Midbrain (tissue), 1 donor: ENCODE data around the gene FLNA.

Experiments used
- DNase-seq: peaks from one replicate; lab custom pipeline; 2025; lab: John Stamatoyannopoulos, UW

FLNA gene

DNA sequence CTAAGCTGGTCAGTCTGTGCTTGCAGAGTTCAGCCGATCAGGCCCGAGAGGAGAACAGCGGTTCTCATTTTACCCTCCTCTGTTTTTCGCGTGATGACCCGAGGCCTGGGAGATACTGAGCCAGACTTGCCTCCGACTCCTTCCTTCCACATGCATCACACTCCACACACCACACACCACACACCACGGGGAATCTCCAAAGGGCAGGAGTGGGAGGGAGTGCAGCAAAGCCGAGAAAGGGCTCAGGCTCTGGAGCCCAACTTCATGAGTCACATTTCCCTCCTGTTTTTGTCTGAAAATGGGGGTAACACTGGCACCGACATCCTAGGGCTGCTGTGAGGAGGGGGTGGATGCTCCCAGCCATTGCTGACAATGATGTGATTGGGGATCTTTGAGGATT lies 39.9 kb downstream of the FLNA start:
- DNase-seq: no peak

DNA sequence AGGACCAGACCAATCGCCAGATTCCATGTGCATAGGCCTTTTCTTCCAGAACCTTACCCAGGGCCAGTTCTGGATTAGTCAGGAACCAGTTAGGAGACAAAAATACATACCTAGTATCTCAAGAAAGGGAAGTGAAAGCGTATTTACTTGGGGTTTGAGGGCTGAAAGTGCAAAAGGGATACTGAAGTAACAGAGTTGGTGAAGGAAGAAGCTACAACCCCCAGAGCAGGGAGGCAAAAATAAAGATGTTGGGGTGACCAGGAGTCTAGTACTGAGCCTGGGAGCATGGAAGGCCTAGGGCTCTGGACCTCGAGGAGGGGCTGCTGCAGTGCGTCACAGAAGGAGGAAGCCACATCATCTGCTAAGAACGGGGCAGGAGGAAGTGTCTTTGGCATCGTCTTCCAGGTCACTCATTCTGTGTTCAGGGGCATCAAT lies 40.6 kb downstream of the FLNA start:
- no peak for DNase-seq

DNA sequence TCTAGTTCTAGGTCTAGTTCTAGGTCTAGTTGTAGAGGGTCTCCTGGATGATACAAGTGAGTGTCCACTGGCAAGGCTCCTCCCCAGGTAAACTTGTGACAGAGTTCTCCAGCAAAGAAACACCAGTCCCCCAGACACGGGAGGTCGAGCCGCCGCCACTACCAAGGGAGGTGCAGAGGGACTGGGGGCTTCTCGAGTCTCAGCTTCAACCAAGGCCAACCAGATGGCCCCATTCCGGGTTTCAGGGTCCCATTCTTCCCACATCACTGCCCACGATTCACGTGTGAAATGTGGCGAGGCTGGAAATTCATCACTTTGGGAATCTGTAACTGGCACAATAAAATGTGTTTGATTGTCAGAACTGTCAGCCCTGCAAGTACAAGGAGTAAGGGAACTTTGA lies 41.3 kb downstream of the FLNA start:
- no peak for DNase-seq

DNA sequence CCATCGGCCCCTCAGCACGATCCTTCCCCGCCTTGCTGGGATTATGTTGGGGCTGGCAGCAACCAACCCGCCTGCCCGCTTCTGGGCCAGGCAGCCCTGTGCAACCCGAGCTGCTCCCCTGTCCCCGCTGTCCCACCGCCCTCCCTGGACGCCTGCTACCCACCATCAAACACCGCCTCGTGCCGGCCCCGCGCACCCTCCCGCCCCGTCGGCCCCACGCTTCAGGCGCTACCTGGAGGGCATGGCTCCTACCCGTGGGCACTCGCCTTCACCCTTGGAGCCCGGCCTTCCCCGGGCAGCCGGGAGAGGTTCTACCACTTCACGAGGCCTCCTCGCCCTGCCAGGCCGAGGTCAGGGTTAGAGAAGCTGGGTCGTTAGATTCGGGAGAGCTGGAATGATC lies 41.9 kb downstream of the FLNA start:
- DNase-seq: no peak

DNA sequence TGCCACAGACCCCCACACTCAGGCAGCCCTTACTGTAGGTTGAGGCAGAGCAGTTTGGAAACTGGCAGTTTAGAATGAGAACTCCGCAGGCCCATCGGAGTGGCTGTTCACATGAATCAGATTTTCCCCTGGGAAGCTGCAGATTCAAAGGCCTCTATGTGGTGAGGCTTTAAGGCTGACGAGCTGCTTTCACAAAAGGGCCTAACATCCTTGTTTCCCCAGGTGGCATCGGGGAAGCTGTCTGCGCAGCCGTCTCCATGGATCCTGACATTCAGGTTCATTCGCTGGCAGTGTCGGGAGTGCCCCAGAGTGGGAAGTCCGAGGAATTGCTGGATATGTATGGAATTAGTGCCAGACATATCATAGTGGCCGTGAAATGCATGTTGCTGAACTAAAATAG lies 45.1 kb downstream of the FLNA start:
- no peak for DNase-seq

DNA sequence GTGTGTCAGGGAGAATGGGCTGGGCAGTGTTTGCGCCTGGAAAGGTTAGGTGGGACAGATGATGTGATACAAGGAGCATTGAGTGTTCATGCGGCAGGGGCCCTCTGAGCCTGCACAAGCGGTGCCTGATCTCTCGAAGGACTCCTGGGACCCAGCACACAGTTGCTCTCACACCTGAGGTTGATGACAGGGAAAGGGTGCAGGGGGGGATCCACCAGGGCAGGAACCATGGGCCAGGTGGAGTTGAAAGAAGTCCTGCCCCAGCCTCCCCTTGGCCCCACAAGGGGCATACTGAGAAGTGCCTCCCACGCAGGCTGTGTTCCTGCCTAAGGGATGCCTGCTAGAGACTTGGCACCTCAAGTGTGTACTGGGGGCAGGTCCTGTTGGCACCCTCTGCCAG lies 45.8 kb downstream of the FLNA start:
- no peak for DNase-seq

DNA sequence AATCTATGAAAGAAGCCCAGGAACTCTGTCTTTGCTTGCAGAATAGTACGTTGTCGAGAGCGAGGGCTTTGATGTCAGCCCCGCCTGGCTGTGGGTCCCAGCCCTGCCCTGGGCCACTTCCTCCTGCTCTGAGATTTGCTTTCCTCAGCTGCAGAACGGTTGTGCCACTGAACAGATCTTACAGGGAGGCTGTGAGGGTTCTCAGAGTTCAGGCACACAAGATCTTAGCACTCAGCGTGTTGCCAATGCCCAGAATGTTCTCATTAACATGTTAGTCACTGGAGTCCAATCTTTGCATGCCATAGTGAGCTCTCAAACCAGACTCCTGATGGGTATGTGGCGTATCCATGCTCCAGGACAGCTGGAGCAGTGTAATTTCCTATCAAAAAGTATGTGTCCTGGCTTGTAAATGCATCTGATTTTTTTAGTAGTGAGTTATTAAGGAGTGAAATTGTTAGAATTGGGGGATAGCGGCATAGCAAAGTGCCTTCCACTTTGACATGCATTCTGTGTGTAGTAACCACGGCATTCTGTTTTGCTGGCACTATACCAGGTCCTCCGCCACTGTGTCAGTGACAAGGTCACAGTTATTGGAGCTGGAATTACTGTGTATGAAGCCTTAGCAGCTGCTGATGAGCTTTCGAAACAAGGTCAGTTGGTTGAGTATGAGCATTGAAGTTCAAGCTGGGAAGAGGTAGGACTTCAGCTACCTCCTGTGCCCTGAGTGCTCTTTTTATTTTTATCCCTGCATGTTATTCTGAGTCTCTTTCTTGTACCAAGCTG lies 47.2 kb downstream of the FLNA start:
- no peak for DNase-seq

DNA sequence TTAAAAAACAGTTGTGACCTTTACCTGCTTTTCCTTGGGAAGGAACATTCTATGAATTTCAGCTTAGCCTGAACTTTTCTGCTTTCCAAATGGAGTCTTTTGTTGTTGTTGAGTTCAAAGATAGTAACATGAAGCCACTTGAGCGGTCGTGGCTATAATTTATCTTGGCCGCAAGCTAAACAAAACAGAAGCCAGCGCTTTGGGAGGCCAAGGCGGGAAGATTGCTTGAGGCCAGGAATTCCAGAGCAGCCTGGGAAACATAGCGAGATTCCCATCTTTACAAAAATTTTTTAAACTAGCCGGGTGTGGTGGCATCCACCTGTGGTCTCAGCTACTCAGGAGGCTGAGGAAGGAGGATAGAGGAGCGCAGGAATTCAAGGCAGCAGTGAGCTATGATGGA lies 48.9 kb downstream of the FLNA start:
- DNase-seq: no peak

DNA sequence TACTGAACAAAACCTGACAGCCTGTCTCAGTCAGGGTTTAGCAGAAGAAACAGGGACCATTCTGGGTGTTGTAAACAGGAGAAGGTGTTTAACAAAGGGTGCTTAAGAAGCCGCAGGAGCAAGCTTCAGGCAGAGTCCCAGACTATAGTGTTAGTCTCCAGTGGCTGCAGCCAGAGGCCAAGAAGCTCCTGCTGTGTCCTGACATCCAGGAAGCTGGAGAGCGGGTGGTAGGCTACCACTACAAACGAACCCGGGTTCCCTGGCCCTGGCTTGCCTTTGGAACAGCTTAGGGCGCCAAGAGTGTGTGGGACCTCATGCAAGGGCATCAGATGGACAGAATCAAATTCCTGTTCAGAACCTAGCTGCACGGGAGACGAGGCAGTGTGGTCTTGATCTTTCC lies 50.9 kb downstream of the FLNA start:
- DNase-seq: no peak

DNA sequence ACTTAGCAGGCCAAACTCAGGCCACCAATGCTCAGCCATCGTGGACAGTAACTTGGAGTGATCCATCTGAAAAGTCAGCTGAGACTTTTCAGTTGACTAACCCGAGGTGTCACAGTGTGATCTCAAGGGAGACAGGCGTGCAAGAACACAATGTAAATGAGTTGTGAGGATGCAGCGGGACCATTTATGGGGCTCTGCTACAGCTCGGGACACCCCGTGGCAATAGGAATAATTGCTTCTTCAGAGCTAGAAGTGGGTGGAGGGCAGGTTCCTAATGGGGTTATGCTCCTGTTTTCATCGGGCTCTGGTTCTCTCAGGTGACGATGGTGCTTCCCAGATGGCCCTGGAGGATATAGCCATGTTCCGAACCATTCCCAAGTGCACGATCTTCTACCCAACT lies 51.5 kb downstream of the FLNA start:
- no peak for DNase-seq

DNA sequence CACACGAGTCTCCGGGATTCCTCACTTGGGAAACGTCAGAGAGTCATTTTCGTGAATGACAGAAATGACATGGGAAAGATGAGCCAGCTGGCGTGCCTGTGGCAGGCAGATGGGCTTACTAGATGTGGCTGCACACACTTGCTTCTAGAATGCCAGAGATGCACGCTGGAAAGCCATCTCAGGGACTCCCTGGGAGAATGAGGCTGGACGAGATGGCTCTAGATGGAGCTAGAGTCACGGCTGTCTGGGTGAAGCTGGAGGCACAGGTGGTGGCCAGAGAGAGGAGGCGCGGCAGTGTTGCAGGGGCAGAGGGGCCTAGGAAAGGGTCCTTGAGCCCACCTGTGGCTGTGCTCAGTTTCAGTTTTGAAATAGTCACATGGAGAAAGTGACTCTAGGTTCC lies 52.8 kb downstream of the FLNA start:
- no peak for DNase-seq

DNA sequence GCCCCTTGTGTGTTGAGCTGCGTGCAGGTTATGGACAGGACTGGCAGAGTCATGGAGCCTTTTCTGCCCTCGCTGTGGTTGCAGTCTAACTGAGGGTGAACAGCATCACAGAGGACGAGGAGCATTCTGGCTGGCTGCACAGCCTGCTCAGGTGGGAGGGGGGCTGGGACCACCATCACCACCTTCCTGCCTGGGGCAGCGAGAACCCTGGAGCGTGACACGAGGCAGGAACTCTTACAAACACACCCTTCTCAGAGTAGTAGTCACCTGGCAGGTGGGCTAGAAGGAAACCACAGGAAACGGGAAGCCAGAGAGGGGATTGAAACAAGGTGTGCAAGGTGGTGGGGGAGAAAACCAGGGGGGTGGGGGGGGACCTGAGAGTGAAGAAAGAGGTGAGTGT lies 53.3 kb downstream of the FLNA start:
- DNase-seq: no peak

DNA sequence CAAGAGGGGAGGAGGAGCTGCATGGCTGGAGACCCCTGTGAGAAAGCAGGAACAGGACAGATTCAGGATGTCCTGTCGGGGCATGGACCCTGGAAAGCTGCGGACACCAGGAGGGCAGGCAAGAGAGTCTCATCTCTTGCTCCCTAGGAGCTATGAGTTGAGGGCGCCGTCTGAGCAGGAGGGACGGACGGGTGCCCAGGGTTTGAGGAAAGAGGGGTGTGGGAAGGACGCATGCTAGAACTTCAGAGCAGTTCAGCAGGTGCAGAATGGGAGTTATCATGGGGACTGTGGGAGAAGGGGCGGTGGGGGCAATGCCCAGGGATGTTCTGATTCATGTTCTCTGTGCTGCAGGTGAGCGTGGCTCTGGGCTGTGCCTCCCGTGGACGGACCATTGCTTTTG lies 54.0 kb downstream of the FLNA start:
- no peak for DNase-seq

DNA sequence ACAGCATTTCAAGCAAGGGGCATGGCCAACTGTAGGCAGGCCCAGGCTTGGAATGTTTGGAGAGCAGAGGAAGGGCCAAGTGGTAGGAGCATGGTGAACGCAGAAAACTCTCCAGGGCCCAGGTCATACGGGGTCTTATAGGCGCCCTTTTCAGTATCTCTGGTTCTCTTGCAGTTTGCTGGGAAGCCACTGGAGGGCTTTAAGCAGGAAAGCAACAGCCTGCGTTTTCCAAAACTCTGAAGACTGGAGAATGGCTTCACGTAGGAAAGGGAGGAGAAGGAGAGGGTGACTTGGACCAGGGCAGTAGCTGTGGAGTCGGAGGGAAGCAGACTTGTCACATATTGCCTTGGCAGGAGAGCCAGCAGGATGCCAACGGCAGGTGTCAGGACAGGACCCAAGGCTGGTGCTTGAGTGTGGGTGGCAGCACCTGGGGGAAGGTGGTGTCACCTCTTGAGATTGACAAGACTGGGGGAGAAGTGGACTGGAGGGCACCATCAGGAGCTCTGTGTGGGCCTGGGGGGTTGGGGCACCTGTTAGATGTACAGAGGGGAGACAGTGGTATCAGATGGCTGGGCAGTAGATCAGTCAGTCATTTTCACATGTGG lies 56.9 kb downstream of the FLNA start:
- no peak for DNase-seq

DNA sequence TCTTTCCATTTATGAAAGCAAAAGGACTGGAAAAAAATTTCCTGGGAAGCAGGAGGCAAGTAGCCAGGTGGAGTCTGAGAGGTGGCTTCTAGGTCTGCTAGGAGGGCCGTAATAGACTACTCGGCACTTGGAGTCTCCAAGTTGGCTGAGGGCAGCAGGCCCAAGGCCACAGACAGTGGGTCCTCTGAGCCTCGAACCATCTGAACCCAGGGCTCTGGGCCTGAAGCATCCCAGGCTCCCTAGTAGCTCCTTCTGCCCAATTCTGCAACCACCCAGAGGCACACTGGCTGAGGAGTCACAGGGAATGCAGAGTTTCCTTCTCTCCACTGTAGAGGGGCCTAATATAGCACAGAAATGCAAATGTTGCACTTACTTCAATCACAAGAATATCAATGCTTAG lies 59.0 kb downstream of the FLNA start:
- no peak for DNase-seq

DNA sequence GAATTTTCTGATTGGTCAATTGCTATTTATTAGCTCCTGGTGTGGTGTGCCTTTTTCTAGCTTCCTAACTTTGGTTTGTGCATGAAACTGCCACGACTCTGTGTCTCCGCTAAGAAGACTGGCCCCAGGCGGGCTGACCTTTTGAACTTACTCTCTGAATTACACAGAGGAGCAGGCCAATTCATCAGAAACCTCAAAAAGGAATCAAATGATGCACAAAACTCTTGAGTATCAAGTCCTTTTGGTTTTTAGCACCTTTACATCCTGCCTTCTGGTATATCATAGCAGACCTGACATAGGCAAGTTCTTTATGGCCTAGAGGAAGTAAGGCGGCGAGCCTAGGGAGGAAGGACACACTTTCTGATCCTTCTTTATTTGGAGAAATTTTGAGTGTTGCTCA lies 61.3 kb downstream of the FLNA start:
- DNase-seq: no peak

DNA sequence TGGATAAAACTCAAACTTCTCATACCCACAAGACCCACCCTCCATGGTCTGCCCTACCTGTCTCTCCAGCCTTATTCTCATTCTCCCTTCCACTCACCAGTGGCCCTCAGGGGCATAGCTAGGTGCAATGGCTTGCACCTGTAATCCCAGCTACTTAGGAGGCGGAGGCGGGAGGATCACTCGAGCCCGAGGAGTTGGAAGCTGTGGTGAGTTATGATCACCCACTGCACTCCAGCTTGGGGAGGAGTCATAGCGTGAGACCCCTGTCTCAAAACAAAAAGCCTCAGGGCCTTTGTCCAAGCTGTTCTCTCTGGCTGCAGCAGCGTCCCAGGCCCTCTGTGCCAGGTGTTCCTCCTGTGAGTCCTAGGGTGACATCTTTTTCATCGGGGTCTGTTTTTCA lies 62.3 kb downstream of the FLNA start:
- no peak for DNase-seq

DNA sequence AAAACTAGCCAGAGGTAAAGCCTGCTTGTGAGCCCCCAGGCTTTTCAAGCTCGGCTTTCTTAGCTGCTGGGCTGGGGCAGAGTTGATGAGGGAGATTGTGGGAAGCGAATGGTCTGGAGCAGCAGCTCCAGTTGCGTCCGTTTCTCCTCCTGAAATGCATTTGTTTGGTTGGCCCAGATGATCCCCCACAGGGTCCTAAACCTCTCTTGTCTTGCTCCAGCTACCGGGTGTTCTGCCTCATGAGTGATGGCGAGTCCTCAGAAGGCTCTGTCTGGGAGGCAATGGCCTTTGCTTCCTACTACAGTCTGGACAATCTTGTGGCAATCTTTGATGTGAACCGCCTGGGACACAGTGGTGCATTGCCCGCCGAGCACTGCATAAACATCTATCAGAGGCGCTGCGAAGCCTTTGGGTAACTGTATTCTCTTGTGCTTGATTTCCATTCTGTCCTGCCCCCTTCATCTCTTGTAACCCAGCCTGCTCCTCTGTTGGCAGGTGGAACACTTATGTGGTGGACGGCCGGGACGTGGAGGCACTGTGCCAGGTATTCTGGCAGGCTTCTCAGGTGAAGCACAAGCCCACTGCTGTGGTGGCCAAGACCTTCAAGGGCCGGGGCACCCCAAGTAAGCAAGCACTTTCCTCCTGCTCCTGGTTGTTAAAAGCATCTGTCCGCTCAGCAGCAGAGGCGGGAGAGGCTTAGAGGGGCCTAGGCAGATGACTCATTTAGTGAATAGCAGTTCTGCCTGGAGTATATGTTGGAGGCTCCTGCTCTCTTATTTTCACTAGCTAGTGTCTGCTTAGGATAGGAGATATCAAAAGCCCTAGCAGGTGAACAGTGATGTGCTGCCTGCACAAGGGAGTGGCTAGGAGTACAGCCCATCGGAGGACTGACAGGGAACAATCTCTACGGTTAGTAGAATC lies 63.6 kb downstream of the FLNA start:
- DNase-seq: no peak

DNA sequence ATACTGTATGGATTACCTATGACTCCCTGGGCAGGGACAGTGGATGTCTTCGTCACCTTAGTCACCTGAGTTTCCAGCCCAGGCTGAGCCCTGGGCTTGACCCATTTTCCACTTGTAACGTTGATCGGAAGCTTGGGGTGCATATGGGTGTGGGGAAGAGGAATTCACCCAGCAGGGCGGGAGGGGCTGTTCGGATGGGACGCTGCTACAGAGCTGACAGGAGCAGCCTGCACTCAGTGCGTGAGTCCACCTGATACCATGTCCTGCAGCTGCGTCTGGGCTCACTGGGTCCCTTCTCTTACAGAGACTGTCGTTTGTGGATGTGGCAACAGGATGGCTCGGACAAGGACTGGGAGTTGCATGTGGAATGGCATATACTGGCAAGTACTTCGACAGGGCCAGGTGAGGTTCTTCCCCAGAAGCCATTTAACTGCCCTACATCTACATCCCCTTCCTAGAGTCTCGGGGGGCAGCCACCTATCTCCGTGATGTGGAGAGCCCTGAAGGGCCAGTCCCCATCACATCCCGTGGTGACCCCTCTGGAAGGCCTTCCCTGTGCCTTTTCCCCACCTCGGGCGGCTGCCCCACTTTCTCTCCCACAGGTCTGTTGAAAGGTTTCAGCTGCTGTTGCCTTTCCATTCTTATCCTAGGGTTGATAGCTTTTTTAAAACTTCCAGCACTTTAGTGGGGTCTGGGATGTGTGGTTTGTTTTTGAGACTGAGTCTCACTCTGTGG lies 65.2 kb downstream of the FLNA start:
- no peak for DNase-seq

DNA sequence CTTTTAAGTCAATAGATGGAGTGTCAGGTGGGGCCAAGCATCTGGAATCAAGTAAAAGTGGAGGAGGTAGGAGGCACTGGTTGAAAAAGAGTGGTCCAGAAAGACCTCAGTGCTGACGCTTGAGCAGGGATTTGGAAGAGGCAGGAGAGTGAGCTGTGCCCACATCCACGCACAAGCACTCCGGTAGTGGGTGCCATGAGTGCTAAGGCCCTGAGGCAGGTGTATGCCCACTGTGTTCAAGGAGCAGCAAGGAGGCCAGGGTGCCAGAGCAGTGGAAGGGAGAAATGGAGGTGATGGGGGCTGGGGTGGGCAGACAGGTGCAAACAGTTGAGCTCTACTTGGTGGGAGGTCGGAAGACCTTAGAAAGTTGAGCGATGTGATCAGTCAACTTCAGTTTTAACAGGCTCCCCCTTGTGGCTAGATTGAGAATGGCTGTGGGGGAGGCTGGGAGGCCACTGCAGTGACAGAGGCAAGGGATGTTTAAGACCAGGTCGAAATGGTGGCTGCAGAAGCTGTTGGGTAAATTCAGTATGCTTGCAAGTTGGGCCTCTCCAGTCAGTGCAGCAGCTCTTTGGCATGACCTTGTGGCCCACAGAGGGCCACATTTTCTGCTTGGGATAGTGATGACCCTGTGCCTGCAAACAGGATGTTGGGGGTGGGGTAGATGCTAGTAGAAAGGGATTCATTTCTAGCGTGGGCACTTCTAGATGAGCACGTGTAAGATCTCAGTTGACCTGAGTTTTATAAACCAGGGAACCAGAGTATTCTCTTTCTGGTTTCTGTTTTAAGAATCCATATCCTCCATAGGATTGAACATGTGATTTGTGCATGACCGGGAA lies 66.1 kb downstream of the FLNA start:
- peak; percentile 32 for DNase-seq

DNA sequence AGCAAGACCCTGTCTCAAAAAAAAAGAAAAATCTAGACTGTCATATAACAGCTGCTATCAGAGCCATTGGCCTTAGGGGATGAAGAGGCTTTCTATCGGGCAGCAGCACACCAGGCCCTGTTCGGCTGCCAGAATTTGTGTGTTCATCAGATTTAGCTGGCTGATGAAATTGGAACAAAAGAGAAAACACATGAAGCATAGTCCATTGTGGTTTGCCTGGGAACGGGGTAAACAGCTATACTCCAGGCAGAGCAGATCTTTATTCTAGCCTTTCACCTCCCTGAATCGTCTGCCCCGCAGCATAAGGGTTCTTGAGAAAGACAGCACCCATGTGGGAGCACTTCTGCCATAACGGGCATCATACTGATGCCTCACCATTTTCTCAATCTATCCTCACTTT lies 67.2 kb downstream of the FLNA start:
- no peak for DNase-seq
